Tongue (tissue), 2 donors: ENCODE measurements around the gene CYP27C1. TPM values are rescaled to one million over a fixed set of nuclear protein-coding genes. Genes with fewer than 3 reads are reported as not detected.
"Not testable (repeated sequence)": the region's sequence is repeated elsewhere in the genome, so short reads cannot be mapped to it uniquely, and the experiment has no call there.

Source experiments
- DNase-seq: peaks from one replicate; pipeline ENCODE4 v3.0.0-alpha.2; 2015
- total RNA-seq: library from RNA; depleted of rRNA; stranded (reverse); fragments of >200 nt; gene quantifications from one replicate; pipeline ENCODE4 v1.2.3, GENCODE V29; 2014

CYP27C1 gene
- total RNA-seq, 1 donor from 2014 or later: 4.4 TPM

DNA sequence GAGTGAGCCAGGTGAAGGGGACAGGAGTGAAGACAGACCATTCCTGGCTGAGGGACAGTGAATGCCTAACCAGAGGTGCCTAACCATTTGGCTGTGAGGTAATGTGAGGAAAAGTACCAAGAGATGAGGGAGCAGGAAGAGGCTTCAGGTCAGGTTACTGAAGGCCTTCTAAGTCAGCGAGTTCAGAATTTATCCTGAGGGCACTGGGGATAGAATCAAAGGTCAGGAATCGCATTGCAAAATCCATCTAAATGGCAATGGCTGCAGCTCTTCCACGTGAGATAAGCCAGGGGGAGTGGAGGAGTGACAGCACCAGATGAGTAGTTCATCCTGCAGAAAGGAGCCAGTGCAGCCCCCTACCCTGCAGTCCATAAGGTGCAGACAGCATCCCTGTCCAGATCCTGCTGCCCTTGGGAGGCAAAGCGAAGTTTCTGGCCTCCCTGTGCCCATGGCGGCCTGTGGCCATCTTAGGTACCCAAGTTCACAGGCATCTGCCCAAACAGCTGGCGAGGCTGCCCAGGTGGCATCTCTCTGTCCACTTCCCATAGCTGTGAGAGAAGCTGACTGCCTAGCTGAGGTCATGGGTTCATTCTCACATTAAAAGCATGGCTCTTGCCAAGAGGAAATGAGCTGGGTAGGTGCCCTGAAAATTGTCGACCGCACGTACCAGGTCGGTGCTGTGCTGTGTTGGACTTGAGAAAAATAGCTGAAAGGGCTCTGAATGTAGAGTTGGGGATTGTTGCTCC lies 49.5 kb downstream of the CYP27C1 start:
- no peak for DNase-seq

DNA sequence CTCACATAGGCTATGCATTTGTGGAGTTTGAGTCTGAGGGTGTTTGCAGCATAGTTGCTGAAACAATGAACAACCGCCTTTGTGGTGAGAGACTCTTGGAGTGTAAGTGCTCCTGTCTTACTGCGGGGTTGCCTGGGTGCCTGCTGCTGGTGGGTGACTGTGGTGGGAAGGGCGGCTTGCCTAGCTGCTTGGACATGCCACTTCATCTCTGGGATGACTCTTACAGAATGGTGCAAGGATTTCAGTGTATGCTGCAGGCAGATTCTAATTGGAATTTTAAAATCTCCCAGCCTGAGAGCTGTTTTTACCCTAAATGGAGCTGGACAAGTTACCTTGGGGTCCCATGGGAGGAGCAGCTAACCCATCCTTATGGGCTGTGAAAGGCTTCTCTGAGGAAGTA lies 50.1 kb downstream of the CYP27C1 start:
- no peak for DNase-seq

DNA sequence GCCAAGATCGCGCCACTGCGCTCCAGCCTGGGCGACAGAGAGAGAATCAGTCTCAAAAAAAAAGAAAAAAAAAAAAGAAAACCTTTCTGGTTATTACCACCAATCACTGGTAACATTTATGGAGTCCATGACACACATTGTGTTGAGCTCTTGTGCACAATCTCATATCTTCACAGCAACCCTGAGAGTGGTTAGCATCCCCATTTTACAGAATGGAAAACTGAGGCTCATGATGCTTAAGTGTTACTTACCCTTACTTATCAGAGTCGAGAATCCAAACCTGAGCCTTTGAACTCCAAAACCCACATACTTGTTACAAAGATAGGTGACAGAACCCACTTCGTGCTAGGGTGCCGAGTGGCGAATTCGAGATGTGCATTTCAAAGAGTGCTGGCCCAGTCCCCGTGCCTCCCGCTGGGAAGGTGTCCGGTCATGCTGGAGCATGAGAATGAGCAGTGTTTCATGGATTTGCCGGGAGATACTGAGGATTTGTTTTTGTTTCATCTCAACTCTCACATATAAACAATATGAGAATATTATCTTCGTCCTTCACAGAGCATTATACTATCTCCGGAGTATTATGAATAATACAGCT lies 50.9 kb downstream of the CYP27C1 start:
- no peak for DNase-seq

DNA sequence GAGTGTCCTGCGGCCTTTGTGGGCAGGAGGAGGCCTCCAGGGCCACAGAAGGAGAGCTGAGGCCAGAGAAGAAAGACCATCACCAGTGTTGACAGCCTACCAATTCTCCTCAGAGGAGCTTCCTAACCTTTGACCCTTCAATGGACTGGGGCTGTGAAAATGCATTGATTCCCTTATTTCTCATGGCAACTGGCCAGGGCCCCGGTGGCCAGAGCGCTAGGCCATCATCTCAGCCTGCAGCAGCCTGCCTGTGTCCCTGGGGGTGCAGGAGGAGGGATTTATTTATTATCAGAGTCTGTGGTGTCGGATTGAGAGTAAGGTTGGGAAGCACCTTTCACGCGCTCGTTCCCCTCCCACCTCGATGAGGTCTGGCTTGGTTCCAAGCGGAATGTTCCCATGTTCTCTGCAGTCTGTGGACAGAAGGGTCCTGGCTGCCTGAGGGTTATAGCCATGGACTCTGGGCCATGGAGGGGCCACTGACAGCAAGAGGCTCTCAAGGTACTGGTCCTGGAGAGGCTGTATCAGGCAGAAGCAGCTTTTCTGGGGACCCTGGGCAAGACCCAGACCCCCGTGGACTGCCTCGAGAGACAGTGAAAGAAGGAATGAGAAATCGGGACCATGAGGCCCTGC lies 53.8 kb downstream of the CYP27C1 start:
- DNase-seq: no peak

DNA sequence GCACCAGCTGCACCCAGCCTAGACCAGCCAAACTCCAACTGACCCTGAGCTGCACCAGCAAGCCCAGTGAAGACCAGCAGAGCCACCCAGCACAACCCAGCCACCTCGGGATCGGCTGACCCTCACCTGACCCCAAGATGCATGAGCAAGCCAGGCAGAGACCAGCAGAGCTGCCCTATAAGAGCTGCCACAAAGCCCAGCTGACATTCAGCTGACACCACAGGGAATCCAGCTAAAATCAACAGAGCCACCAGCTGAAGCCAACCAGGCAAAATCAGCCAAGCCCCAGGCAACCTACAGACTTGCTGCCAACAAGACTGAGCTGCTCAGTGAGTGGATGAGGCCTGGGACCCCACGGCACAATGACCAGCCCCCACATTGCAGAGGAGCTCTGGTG lies 54.6 kb downstream of the CYP27C1 start:
- DNase-seq: peak; percentile 45

DNA sequence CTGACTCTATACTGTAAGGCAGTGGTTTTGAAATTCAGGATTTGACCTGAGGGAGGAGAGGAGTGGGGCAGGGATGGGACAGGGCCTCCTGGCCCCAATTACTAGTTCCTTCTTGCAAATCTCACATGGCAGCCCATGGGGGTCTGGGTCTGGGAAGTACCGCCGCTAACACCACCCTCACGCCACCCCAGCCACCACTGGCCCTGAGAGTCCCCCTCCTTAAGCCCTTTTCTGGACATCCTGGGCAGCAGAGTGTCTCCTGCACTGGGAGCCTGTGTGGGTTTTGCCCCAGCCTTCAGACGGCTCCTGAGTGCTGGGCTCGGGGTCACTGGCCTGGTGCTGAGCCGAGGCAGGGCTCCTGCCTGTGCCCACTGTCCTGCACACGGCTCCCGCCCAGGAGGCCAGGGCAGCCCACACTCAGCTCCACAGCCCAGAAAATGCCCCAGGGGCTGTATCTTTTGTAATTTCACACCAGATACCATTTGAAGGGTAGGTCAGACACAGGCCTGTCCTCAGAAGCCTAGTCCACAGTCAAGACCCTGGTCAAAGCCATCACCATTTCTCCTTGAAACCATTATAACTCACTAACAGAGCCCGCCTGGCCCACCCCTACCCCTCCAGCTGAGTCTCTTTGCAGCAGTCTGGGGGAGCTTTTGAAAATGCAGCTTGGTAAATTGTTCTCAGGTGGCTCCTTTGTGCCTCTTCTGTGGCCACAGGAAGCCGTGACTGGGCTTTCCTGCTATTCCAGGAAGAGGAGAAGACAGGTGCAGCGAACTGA lies 55.1 kb downstream of the CYP27C1 start:
- DNase-seq: no peak

DNA sequence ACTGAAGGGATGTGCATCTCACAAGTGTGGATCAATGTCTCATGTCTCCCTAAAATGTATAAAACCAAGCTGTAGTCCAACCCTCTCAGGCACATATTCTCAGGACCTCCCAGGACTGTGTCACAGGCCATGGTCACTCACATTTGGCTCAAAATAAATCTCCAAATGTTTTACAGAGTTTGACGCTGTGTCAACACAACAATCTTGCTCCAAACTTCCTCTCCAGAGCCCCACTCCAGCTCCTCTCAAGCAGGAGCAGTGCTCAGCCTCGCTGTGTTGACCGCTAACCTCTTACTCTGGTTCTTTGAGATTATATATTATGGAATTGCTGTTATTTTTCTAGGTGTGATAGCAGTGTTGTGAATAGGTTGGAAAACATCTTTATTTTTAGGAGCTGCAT lies 56.2 kb downstream of the CYP27C1 start:
- no peak for DNase-seq

DNA sequence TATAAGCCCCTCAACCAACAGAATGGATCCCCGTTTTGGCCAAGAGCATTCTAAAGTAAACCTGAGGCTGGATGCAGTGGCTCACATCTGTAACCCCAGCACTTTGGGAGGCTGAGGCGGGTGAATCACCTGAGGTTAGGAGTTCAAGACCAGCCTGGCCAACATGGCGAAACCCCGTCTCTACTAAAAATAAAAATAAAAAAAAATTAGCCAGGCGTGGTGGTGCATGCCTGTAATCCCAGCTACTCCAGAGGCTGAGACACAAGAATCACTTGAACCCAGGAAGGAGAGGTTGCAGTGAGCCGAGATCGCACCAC lies 57.1 kb downstream of the CYP27C1 start:
- DNase-seq: not testable (repeated sequence)

DNA sequence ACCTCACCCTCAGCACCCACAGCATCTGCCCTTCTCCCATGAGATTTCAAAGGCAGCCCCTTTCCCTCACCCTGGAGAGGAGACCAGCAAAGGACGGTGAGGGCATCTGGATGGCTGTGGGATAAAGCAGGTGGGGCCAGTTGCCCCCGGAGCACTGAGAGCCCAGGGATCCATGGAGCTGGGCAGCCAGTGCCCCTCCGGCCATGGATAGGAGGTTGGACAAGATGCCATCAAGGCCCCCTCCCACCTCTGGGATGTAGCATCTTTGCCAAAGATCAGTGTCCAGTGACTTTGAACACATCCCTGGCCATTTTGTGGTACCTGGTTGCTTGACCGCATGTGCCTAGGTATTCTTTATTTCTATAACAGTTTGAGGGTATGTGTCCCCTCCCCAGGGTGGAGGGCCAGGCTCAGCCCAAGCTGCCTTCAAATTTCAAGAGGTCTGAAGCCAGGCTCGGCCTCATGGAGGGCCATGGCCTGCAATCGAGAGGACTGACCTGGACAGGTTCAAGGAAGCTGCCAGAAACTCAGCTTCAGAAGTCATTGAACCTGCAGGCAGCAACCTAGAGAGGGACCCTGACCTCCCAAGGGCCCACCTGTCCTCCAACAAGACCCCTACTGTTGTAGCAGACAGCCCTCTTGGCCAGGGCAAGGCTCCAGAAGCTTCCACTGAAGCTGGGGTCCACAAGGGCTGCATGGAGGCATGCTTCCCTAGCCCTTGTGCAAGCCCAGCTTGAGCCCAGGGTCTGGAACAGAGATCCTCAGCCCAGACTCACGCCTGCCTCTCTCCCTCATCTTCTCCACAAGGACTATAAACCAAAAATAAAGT lies 57.6 kb downstream of the CYP27C1 start:
- no peak for DNase-seq

DNA sequence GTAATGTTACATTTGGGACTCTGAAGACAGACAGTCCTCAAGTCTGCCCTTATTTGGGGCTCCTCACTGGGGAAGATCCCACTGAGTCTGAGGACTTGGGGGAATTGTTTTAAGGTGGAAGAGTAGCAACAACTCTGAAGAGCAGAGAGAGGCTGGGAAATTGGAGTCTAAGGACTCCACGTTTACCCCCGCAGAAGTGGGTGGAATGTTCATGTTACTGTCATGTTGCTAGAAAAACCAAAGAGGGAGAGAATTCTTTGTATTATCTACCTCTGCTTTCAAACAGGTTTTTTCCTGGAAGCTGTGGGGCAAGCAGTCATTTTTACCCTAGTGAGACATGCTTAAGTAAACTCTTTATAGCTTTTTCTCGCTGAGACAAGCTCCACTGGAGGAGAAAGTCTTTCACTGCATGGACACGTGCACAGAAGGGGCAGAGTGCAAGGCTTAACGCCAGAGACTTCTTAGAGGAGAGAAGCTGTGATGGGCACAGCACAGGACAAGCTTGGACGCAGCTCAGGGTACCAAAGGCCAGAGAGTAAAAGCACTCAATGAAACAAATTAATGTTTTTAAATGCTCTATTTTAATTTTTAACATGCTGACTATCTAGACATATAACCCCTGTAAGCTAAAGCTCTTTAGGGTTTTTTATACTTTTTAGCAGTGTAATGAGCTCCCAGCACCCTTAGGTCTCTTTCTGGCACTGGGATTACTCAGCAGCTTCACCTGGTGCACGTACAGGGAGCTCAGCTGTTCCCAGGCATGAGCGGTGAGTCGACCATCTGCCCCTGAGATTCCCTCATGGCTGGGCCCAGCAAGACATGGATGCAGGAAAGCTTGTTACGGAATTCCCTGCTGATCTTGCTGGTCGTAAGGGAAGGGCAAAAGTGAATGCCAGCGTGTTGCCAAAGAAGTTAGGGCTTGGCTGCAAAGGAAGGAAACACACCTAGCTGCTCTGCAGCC lies 58.6 kb downstream of the CYP27C1 start:
- no peak for DNase-seq

DNA sequence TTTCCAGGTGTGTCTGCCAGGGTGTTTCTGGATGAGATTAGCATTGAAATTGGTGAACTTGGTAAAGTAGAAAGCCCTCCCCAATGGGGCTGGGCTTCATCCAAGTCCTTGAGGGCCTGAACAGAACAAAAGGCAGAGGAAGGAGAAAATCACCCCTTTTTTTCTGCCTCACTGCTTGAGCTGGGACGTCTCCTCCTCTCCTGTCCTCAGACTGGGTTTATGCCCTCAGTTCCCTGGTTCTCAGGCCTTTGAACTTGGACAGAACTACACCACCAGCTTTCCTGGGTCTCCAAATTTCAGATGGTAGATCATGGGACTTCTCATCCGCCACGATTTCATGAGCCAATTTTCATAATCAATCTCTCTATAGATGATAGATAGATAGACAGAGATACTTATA lies 59.4 kb downstream of the CYP27C1 start:
- no peak for DNase-seq

DNA sequence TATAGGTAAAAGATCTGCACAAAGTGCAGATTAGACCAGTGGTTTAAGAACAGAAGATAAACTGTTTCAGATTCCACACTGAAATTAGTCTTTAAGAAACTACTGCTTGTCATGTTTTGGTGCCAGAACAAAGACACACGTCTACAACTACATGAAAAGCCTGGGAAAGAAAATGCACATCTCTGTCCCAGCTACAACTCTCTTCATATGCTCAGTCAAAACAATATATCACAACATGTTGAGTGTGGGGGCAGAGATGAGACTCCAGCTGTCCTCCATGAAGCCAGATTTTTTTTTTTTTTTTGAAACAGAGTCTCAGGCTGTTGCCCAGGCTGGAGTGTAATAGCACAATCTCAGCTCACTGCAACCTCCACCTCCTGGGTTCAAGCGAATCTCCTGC lies 60.6 kb downstream of the CYP27C1 start:
- no peak for DNase-seq

DNA sequence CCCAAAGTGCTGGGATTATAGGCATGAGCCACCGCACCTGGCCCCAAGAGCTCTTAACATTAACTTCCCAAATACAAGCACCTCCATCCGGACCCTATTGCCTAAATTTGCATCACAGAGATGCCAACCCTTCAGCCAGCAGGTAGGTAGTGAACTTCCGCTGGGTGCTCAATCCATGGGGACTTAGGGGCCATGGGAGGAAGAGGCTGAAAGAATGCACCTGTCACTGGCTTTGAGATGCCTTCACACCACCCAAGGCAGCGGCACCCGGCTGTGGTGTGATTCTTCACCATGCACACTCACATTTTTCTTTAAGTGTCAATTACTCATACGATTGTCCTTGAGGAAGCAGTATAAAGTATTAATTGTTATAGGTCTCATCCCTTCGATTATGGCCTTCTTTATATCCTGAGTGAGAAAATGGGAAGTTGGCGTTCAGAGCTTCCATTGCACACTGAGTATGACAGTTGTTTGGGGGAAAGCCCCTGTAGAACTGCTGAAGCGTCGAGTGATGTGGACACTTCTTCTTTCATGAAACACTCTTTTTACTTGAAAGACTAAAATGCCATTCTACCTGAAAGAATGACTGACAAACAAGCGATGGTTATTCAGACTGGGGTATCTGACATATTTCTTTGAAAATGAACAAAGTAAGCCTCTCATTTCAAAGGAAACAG lies 61.3 kb downstream of the CYP27C1 start:
- no peak for DNase-seq

DNA sequence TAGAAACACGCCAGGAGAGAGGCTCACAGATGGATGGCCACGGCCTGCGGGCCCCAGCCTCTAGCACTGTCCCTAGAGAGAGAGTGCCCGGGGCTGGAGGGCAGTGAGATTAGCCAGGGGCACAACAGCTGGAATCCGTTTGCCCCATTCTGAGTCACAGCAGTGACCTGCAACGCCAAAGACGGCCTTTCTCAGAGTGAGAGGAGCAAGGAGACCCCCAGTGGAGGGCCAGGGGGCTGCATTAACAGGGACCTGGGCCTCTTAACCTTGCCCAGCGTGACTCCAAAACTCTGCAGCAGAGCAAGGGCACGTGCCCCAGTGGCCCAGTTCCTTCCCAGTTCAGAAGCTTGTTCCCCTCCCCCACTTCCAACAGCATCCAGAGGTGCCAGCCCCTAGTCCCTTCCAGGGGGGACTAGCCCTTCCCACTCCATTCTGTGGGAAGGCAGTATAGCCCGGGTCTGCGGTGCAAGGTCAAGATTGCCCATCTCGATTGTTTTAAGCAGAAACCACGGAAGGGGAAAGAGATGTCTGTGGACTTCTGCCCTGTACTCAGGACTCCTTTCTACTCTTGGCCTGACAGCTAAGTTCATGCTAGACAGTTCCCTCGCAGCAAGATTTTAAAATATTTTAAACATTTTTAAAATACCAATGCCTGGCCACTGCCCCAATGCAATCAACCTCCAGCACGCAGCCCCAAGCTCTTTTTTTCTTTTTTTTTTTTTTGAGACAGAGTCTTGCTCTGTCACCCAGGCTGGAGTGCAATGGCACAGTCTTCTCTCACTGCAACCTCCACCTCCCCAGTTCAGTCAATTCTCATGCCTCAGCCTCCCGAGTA lies 62.2 kb downstream of the CYP27C1 start:
- DNase-seq: no peak

DNA sequence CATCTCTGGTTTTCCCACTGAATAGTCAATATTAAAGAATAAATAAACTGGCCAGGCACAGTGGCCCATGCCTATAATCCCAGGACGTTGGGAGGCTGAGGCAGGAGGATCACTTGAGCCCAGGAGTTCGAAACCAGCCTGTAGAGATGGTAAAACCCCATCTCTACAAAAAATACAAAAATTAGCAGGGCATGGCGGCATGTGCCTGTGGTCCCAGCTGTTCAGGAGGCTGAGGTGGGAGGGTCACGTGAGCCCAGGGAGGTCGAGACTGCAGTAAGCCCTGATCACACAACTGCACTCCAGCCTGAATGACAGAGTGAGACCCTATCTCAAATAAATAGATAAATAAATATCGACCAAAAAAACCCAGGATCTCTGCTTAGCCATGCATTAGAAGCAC lies 63.0 kb downstream of the CYP27C1 start:
- no peak for DNase-seq

DNA sequence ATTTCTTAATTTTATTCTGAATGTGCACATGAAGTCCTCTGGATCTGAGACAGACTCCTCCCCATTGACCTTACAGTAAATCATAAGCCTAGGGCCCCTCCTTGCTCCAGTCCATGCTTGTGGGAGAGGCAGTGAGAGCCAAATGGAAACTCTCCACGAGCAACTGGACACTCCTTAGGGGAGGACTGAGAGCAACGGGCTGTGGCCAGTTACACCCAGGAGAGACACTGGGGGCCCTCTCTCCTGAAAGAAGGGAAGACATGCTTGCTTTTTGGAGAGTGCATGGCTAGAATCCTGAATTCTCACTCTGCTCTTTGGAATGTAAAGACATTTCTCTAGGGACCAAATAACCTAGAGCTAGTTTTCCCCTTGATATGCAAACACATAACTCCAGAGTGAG lies 64.2 kb downstream of the CYP27C1 start:
- DNase-seq: peak; percentile 63

DNA sequence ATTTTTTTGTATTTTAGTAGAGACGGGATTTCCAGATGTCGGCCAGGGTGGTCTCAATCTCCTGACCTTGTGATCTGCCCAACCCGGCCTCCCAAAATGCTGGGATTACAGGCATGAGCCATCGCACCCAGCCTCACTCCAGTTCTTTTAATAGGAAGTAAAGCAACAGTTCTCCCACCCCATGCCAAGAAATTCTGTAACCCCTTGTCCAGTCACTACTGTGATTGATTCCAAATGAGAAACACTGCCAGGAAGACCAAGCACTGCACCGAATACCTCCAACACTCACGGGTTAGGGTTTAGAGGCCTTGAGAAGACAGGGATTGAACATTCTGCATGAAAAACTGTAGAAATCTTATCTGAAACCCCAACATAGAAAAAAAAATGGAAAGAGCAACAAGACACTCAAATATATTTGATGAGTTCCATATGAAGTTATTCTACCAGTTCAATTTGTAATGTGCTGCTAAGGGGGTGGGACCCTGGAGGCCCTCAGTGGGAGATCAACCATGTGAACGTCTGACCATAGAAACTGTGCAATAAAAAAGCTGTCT lies 65.0 kb downstream of the CYP27C1 start:
- DNase-seq: peak; percentile 53

DNA sequence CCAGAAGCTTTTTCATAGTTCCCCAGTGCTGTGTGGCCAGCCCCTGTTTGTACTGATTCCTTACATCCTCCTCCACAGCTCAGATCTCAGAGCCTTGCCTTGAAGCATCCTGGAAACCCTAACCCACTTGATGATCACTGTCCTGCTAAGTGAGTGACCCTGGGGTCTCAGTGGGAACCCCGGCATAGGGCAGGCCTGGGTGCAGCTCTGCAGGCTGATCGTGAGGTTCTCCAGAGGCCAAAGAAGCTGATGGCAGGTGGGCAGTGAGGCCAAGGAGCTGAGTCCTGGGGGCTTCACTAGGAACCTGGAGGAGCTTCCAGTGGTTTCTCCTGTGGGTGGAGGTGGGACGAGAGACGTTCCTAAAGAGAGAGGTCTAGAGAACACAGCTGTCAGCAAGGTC lies 65.7 kb downstream of the CYP27C1 start:
- DNase-seq: no peak

DNA sequence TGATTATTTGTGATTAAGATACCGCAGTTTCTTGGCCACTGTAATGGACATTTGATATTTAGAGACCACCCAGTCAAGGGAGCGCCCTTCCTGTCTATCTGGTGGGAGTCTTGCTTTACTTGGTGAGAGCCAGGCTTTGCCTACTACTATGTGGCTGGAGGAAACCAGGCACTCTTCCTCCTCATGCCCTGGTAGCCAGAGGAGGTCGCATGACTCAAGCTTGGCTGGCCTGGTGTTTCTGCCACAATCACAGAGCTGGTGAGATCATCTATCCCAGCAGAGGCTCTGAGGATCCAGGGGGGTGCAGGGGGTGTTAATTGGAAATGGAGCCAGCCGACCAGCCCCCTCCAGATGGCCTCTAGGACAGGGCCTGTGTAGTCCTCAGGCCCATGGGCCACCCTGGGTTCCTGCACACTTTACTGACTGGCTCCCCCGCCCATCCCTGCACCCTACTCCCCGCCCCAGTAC lies 66.4 kb downstream of the CYP27C1 start:
- DNase-seq: no peak
